Left kidney (tissue), 2 donors: Measurements from ENCODE around the gene LDAH. TPM values are rescaled to one million over a fixed set of nuclear protein-coding genes. Genes with fewer than 3 reads are reported as not detected.

Experiments used
- DNase-seq: peaks from one replicate; pipeline ENCODE4 v3.0.0-alpha.2; 2013
- polyA plus RNA-seq: library from polyadenylated mRNA; unstranded; fragments of 120-200 nt; gene quantifications from one replicate; pipeline ENCODE4 v1.2.1, GENCODE V29; 2013; ENCODE audit not compliant: insufficient read length

LDAH gene
- polyA plus RNA-seq, 1 donor: 36.8 TPM

GRCh38 chr2:20638646-20639430 lies 184.1 kb downstream of the LDAH start:
- DNase-seq: no peak

- DNase-seq: no peak
Observed at GRCh38 chr2:20638014-20638413, 184.9 kb downstream of the LDAH start.

GRCh38 chr2:20637147-20637546 lies 185.8 kb downstream of the LDAH start:
- DNase-seq: no peak

GRCh38 chr2:20635675-20636584 lies 187.0 kb downstream of the LDAH start:
- peak; percentile 77 for DNase-seq

GRCh38 chr2:20635113-20635510 lies 187.8 kb downstream of the LDAH start:
- no peak for DNase-seq

GRCh38 chr2:20634507-20635112 lies 188.3 kb downstream of the LDAH start:
- DNase-seq: no peak

Other genes with a start within 250 kb of the LDAH start
- gene HS1BP3, start 172.0 kb downstream of the LDAH start, polyA plus RNA-seq: 14.6 TPM
- 2.6 TPM for gene GDF7, start 156.0 kb downstream of the LDAH start, polyA plus RNA-seq
- 5.3 TPM for gene APOB, start 221.0 kb upstream of the LDAH start, polyA plus RNA-seq